ENCODE measurements around the gene NLRP8.

DNA sequence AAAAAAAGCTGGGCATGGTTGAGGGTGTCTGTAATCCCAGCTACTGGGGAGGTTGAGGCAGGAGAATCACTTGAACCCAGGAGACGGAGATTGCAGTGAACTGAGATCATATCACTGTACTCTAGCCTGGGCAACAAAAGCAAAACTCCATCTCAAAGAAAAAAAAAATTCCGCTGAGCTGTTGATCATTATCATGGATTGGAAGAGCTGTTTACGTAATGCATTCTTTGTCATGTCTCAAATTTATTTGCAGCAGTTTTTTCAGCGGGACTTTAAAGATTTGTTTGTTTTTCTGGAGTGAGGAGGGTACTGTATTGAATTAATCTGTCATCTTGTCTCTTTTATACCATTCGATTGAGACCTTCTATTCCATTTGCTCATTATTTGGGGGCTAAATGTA is 43.2 kb downstream of the NLRP8 start:
- no peak for TF ChIP-seq POLR2A (IDR thresholded peaks at IDR 0.05; ENCODE audit: low read depth, low read length)
- TF ChIP-seq POLR2AphosphoS5 (IDR thresholded peaks at IDR 0.05; ENCODE audit: low read depth, low read length) = no peak

All from GM12892 (cell line).